ENCODE measurements around the gene NGRN.
"Not testable (repeated sequence)": the region's sequence is repeated elsewhere in the genome, so short reads cannot be mapped to it uniquely, and the experiment has no call there.

NGRN gene

GRCh38 chr15:90291679-90292356 is 26.3 kb downstream of the NGRN start:
- TF ChIP-seq CTCF (IDR thresholded peaks at IDR 0.05; ENCODE audit: low read depth, low read length) = no peak
- no peak overlapping the region for H3K4me3 ChIP-seq (ENCODE audit: low read depth, low read length)

DNA sequence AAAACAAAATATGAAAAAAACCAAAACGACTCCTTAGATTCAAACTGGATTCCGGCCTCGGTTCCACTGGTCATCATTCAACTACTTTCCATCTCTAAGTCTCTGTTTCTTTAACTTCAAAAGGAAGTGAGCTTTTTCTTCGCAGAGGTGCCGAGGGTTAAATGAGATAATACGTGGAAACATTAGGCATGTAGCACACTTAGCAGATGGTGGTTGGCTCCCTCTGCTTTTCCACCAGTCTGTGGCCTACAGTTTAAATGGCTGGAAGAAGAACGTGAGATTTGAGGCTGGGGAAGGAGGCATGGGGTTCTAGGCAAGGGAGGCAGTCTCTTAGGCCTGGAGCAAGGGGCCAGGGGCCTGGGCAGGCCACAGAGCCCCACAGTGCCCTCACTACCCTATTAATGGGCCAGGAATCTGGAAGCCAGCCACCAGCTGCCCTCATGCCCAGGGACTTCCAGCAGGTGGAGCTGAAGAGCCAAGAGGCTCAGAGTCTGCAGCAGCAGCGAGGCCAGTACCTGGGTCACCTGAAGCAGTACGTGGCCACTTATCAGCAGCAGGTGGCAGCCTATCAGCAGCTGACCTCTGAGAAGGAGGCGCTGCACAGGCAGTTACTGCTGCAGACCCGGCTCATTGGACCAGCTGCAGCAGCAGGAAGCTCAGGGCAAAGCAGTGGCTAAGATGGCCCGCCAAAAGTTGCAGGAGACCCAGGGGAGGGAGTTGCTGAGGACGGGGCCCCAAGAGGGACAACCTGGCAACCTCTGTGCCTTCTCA is 27.8 kb downstream of the NGRN start:
- peak; percentile 76 for TF ChIP-seq CTCF (IDR thresholded peaks at IDR 0.05; ENCODE audit: low read depth, low read length)
- H3K4me3 ChIP-seq (ENCODE audit: low read depth, low read length) = not testable (repeated sequence)

- no peak overlapping the region for H3K4me3 ChIP-seq (ENCODE audit: low read depth, low read length)
- no peak for TF ChIP-seq CTCF (IDR thresholded peaks at IDR 0.05; ENCODE audit: low read depth, low read length)
Measured at GRCh38 chr15:90294159-90294558, 28.7 kb downstream of the NGRN start.

- TF ChIP-seq CTCF (IDR thresholded peaks at IDR 0.05; ENCODE audit: low read depth, low read length) = no peak
- no peak overlapping the region for H3K4me3 ChIP-seq (ENCODE audit: low read depth, low read length)
Measured at GRCh38 chr15:90294601-90295269, 29.3 kb downstream of the NGRN start.

- TF ChIP-seq CTCF (IDR thresholded peaks at IDR 0.05; ENCODE audit: low read depth, low read length) = no peak
- H3K4me3 ChIP-seq (ENCODE audit: low read depth, low read length) = no peak overlapping the region
Measured at GRCh38 chr15:90295270-90295648, 29.8 kb downstream of the NGRN start.

DNA sequence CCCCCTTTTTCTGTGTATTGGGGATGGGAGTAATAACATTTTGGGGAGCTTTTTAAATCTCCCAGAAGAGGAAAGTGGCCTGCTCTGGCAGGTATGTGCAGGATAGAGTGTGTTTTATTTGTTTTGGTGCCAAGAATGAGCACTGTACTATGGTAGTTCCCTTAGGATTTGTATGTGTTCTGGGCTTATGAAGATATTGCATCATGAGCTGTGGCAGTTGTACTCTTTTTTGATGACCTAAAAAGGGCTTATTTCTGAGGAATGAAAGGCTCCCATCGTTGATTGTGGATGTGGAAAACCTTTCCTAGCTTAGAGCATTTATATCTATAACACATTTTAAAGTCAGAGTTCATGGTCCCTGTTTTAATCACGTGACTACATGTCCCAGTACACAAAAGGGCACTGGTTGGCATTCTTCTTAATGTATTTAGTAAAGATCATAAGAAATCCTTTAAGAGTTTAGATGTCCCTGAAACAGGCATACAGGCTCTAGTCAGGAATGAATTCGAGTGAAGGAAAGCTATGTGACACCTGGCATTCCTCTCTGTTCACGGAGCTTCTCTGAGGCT is 30.9 kb downstream of the NGRN start:
- H3K4me3 ChIP-seq (ENCODE audit: low read depth, low read length) = not testable (repeated sequence)

GRCh38 chr15:90297021-90297420 is 31.5 kb downstream of the NGRN start:
- H3K4me3 ChIP-seq (ENCODE audit: low read depth, low read length) = no peak overlapping the region
- TF ChIP-seq CTCF (IDR thresholded peaks at IDR 0.05; ENCODE audit: low read depth, low read length) = no peak

All from WI38 (cell line).